OCI-LY7 (cell line): ENCODE data around the gene RPA3.

Experiments used
- EZH2phosphoT487 ChIP-seq: fragments of 200-600 bp; sonication (generic); IDR thresholded peaks from 2 replicates; pipeline ENCODE4 v1.6.1; 2018; ENCODE audit warnings: low read depth, borderline replicate concordance, mild to moderate bottlenecking, mixed run types, antibody characterized with exemption, low read length, moderate library complexity, mixed read lengths
- TF ChIP-seq, protein P1 (sequence below): fragments of 200-600 bp; sonication (generic); conservative IDR thresholded peaks from 2 replicates; pipeline ENCODE4 v1.5.1; 2014; ENCODE audit warnings: mild to moderate bottlenecking, antibody characterized with exemption, low read length, moderate library complexity, mixed read lengths

DNA sequence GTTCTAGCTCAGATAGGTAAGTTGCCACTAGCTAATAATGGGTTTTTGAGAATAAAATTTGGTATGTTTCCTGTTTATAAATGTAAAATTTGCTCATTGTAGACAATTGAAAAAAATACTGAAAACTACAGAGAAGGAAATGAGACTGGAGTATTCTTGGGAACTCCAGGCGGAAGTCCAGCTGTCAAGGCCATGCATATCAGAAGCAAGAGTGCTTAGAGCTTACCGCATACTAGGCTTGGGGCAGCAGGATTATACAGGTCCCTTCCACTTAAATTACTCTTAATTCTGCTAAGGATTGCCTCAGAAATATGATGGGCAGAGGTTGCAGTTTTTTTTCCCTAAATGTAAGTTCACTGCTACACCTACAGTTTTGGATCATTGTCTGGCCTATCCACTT lies 51.2 kb downstream of the RPA3 start:
- TF ChIP-seq, protein P1, sequence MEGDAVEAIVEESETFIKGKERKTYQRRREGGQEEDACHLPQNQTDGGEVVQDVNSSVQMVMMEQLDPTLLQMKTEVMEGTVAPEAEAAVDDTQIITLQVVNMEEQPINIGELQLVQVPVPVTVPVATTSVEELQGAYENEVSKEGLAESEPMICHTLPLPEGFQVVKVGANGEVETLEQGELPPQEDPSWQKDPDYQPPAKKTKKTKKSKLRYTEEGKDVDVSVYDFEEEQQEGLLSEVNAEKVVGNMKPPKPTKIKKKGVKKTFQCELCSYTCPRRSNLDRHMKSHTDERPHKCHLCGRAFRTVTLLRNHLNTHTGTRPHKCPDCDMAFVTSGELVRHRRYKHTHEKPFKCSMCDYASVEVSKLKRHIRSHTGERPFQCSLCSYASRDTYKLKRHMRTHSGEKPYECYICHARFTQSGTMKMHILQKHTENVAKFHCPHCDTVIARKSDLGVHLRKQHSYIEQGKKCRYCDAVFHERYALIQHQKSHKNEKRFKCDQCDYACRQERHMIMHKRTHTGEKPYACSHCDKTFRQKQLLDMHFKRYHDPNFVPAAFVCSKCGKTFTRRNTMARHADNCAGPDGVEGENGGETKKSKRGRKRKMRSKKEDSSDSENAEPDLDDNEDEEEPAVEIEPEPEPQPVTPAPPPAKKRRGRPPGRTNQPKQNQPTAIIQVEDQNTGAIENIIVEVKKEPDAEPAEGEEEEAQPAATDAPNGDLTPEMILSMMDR = no peak
- TF ChIP-seq EZH2phosphoT487 = no peak
